Kidney epithelial cell (primary cell): ENCODE measurements around the gene CNTNAP2. TPM values are rescaled to one million over a fixed set of nuclear protein-coding genes. Genes with fewer than 3 reads are reported as not detected.

Source experiments
- DNase-seq: peaks from one replicate; pipeline ENCODE4 v3.0.0-alpha.2; 2010; ENCODE audit warnings: low read depth
- H3K27me3 ChIP-seq: 2 replicates; pipeline ENCODE4 v1.6.0; 2011; ENCODE audit warnings: low read length; ENCODE audit not compliant: control insufficient read depth, insufficient read depth
- H3K36me3 ChIP-seq: 2 replicates; pipeline ENCODE4 v1.5.1; 2011; ENCODE audit warnings: low read length; ENCODE audit not compliant: control insufficient read depth, insufficient read depth
- H3K4me3 ChIP-seq: 2 replicates; pipeline ENCODE4 v1.5.1; 2011; ENCODE audit warnings: low read depth, mild to moderate bottlenecking, control low read depth, low read length
- total RNA-seq: library from RNA; depleted of rRNA; stranded (reverse); fragments of >200 nt; gene quantifications from 2 replicates; pipeline ENCODE4 v1.2.3, GENCODE V29; 2015
- TF ChIP-seq, protein P1 (sequence below): IDR thresholded peaks from 2 replicates; pipeline ENCODE4 v1.5.1; 2011; ENCODE audit warnings: mild to moderate bottlenecking, moderate library complexity, low read length, control low read depth, inconsistent platforms; ENCODE audit not compliant: insufficient read depth, poor library complexity, severe bottlenecking

The CNTNAP2 gene
- total RNA-seq, 1 donor from 2014 or later, result 14.0 TPM

DNA sequence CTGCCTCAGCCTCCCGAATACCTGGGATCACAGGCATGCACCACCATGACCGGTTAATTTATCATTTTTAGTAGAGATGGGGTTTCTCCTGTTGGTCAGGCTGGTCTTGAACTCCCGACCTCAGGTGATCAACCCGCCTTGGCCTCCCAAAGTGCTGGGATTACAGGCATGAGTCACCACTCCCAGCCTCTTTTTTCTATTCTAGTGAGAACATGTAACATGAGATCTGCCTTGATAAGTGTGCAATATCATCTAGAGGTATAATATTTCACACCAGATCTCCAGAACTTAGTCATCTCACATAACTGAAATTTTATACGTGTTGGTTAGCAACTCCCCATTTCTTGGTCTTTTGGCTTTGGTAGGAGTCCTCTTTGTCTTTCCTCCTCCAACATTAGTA lies 656.9 kb downstream of the CNTNAP2 start:
- Histone ChIP-seq H3K27me3 (no peaks in the 10 kb centered on the region), H3K4me3 (no peak overlapping the region), H3K36me3 (no peaks in the 10 kb centered on the region)
- TF ChIP-seq, protein P1, sequence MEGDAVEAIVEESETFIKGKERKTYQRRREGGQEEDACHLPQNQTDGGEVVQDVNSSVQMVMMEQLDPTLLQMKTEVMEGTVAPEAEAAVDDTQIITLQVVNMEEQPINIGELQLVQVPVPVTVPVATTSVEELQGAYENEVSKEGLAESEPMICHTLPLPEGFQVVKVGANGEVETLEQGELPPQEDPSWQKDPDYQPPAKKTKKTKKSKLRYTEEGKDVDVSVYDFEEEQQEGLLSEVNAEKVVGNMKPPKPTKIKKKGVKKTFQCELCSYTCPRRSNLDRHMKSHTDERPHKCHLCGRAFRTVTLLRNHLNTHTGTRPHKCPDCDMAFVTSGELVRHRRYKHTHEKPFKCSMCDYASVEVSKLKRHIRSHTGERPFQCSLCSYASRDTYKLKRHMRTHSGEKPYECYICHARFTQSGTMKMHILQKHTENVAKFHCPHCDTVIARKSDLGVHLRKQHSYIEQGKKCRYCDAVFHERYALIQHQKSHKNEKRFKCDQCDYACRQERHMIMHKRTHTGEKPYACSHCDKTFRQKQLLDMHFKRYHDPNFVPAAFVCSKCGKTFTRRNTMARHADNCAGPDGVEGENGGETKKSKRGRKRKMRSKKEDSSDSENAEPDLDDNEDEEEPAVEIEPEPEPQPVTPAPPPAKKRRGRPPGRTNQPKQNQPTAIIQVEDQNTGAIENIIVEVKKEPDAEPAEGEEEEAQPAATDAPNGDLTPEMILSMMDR, result no peak
- no peak for DNase-seq

DNA sequence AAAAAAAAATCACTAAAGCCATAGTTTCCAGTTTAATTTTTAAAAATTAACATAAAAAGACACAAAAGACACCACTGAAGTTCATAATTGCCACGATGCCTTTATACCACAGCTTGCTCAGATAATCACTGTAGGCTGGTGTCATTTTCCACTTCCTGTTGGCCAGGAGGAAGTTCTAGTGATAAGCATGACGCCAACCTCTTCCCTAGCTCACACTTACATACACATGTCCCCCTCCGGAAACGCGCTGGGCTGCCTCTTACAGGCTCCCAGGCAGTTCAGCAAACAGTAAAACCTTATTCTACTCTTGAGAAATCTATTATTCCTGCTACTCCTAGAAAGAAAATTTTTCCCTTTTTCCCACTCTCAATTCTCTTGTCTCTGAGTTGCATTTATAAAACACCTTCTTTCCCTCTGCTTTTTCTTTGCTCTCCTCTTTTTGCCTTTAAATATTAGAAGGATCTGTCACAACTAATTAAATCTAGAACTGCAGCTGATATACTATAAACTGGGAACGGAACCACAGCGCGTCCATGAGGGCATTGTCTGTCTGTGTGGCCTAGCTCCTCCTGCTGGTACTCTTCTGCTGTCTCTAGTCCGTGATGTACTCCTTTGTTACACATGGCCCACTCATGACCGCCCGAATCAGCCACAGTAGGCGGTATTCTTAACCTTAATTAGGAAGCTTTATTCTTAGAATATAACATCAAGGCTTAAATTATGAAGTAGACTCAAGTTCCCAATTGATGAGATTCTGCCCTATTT lies 664.9 kb downstream of the CNTNAP2 start:
- H3K27me3 ChIP-seq, result no peaks in the 10 kb centered on the region
- DNase-seq, result no peak
- no peak overlapping the region for H3K4me3 ChIP-seq
- TF ChIP-seq, protein P1, result no peak
- H3K36me3 ChIP-seq, result no peaks in the 10 kb centered on the region

DNA sequence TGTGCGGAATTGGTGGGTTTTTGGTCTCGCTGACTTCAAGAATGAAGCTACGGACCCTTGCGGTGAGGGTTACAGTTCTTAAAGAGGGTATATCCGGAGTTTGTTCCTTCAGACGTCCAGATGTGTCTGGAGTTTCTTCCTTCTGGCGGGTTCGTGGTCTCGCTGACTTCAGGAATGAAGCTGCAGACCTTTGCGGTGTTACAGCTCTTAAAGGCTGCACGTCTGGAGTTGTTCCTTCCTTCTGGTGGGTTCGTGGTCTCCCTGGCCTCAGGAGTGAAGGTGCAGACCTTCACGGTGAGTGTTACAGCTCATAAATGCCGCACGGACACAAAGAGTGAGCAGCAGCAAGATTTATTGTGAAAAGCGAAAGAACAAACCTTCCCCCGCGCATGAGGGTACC lies 670.7 kb downstream of the CNTNAP2 start:
- DNase-seq, result no peak
- H3K4me3 ChIP-seq, result no peak overlapping the region
- H3K36me3 ChIP-seq, result no peaks in the 10 kb centered on the region
- TF ChIP-seq, protein P1, result no peak
- H3K27me3 ChIP-seq, result no peaks in the 10 kb centered on the region

- no peaks in the 10 kb centered on the region for H3K36me3 ChIP-seq
- TF ChIP-seq, protein P1, result no peak
- H3K4me3 ChIP-seq, result no peak overlapping the region
- no peaks in the 10 kb centered on the region for H3K27me3 ChIP-seq
- DNase-seq, result no peak
Measured at GRCh38 chr7:146788008-146788407, 671.4 kb downstream of the CNTNAP2 start.

DNA sequence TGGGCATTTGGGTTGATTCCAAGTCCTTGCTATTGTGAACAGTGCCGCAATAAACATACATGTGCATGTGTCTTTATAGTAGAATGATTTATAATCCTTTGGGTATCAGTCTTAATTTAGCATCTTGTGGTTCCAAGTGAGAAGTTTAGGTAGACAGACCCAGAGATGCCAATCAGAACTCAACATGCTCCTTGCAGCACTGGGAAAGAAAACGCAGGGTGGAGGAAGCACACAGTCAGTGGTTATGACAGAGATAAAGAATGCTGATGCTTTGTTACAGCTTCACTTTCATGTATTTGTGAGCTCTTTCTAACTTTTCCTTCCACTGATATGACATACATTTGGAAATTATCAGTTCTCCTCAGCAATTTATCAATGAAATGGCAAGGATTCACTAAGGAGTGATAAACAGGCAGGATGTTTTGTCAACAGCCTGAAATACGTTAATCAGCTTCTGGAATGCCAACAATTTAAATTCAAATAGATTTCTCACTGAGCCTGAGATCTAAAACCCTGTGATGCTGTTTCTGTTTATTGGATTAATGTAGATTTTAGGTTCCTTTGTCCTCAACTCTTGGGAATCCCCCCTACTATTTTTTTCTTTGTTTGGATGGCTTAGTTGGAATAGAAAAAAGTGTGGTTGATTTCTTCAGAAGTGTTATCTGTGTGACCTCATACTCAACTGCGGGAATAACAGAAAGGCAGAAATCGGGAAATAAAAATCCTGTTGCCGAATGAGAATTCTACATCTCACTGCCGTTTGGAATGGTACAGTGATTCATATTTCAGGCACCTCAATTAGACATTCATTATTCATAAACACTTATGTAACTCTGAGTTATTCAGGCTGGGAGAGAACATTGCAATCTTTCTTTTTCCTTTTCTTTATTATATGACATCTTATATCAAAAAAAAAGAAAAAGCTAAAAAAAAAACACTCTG lies 675.0 kb downstream of the CNTNAP2 start:
- no peaks in the 10 kb centered on the region for H3K36me3 ChIP-seq
- TF ChIP-seq, protein P1, result no peak
- no peaks in the 10 kb centered on the region for H3K27me3 ChIP-seq
- no peak for DNase-seq
- H3K4me3 ChIP-seq, result no peak overlapping the region
